ENCODE results near the gene AP1S3.

AP1S3 gene

DNA sequence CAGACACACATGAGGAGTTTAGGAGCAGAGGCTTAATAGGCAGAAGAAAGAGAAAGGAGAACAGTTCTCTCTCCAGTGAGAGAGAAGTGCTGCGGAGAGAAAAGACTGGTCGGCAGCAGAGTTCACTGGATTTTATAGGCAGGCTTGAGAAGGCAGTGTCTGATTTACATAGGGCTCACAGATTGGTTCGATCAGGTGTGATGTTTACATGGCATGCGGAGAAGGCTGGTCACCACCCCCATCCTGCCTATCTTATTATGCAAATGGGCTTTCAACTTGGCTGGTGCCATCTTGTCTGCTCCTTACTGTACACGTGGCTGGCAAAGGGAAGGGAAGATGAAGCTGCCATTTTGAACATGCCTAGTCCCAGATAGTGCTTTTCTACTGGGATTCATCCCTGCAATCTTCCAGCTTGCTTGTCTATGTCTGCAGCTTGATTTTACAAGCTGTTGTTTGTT, 113.4 kb downstream of the AP1S3 start:
- Histone ChIP-seq H3K9ac (ENCODE audit: low read length) (peak overlapping the region; percentile 78), H3K4me1 (ENCODE audit: control insufficient read depth, insufficient read depth, low read length) (peaks cover 33% of the 10 kb centered on the region), H3K27me3 (ENCODE audit: control insufficient read depth, insufficient read depth, low read length) (no peaks in the 10 kb centered on the region), H3K36me3 (ENCODE audit: control insufficient read depth, insufficient read depth, low read length) (peaks cover 15% of the 10 kb centered on the region), H3K9me3 (ENCODE audit: control insufficient read depth, insufficient read depth, low read depth, low read length) (no peaks in the 10 kb centered on the region), H3K4me3 (ENCODE audit: low read depth, low read length) (peak overlapping the region; percentile 55), H3K27ac (ENCODE audit: low read depth, low read length) (peak overlapping the region; percentile 87)

DNA sequence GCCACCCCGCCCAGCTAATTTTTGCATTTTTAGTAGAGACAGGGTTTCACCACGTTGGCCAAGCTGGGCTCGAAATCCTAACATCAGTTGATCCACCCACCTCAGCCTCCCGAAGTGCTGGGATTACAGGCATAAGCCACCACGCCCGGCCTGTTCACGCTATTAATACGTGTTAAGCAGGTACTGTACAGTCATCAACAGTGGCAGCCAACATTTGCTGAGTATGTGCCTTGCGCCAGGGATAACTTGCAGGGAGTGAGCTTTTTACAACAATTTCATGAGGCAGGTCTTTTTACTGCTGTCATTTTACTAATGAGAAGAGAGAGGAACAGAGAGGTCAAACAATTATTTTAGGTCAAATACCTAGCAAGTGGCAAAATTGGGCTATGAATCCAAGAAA, 115.2 kb downstream of the AP1S3 start:
- Histone ChIP-seq H3K4me1 (ENCODE audit: control insufficient read depth, insufficient read depth, low read length) (peaks cover 30% of the 10 kb centered on the region), H3K4me3 (ENCODE audit: low read depth, low read length) (peak overlapping the region; percentile 55), H3K27me3 (ENCODE audit: control insufficient read depth, insufficient read depth, low read length) (no peaks in the 10 kb centered on the region), H3K9me3 (ENCODE audit: control insufficient read depth, insufficient read depth, low read depth, low read length) (peaks cover 2% of the 10 kb centered on the region; the same call in 1 of the 2 replicates), H3K9ac (ENCODE audit: low read length) (peak overlapping the region; percentile 67), H3K27ac (ENCODE audit: low read depth, low read length) (no peak overlapping the region), H3K36me3 (ENCODE audit: control insufficient read depth, insufficient read depth, low read length) (peaks cover 29% of the 10 kb centered on the region)

DNA sequence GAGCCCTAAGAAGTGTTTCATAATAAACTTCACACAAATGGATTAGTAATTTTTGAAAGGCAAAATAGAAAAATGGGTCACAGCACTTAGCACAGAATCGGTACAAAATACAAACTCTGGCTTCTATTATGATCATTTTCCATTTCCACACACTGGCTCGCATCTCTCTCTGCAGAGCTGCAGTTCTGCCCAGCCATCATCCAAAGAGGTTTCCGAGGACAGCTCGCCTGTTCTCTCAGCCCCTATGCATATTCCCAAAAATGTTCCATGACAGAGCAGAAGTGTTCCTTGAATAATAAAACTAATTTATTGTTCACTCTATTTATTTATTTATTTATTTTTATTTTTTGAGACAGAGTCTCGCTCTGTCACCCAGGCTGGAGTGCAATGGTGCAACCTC, 115.6 kb downstream of the AP1S3 start:
- Histone ChIP-seq H3K27me3 (ENCODE audit: control insufficient read depth, insufficient read depth, low read length) (no peaks in the 10 kb centered on the region), H3K9me3 (ENCODE audit: control insufficient read depth, insufficient read depth, low read depth, low read length) (peaks cover 2% of the 10 kb centered on the region), H3K9ac (ENCODE audit: low read length) (no peak overlapping the region), H3K4me1 (ENCODE audit: control insufficient read depth, insufficient read depth, low read length) (peaks cover 26% of the 10 kb centered on the region), H3K27ac (ENCODE audit: low read depth, low read length) (no peak overlapping the region), H3K36me3 (ENCODE audit: control insufficient read depth, insufficient read depth, low read length) (peaks cover 30% of the 10 kb centered on the region), H3K4me3 (ENCODE audit: low read depth, low read length) (no peak overlapping the region)

DNA sequence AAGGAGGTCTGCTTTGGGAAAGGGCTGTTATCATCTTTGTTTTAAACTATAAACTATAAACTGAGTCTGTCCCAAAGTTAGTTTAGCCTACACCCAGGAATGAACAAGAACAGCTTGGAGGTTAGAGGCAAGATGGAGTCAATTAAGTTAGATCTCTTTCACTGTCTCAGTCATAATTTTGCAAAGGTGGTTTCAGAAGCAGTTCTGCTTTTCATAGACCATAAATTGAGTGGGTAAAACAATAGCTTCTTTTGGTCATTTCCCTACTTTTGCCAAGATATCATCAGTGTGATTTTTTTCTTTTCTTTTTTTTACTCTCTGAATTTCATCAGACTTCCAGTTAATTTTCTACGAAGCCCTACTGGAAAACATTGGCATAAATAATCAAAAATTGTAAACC, 117.0 kb downstream of the AP1S3 start:
- no peak overlapping the region for H3K9ac ChIP-seq (ENCODE audit: low read length)
- H3K36me3 ChIP-seq (ENCODE audit: control insufficient read depth, insufficient read depth, low read length): peaks cover 36% of the 10 kb centered on the region
- H3K9me3 ChIP-seq (ENCODE audit: control insufficient read depth, insufficient read depth, low read depth, low read length): peaks cover 6% of the 10 kb centered on the region
- no peak overlapping the region for H3K27ac ChIP-seq (ENCODE audit: low read depth, low read length)
- H3K4me3 ChIP-seq (ENCODE audit: low read depth, low read length): no peak overlapping the region
- H3K27me3 ChIP-seq (ENCODE audit: control insufficient read depth, insufficient read depth, low read length): no peaks in the 10 kb centered on the region
- peaks cover 14% of the 10 kb centered on the region for H3K4me1 ChIP-seq (ENCODE audit: control insufficient read depth, insufficient read depth, low read length)

DNA sequence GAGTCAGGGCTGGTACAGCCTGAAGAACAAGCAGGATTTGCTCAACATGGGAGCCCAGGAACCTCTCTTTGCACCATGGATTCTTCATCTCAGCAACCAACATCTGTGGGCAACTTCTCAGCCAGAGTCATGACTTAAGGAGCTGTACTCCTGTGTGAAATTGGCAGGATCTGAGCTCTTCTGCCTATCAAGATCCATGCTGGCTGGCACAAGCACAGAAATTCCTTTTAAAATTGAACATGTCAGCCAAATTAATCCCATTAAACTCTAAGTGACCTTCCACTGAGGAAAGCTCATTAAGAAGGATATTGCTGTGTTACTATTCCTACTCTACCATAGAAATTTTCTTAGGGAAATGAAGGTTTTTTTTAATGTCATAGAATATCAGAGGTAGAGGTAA, 124.7 kb downstream of the AP1S3 start:
- Histone ChIP-seq H3K27me3 (ENCODE audit: control insufficient read depth, insufficient read depth, low read length) (no peaks in the 10 kb centered on the region), H3K4me3 (ENCODE audit: low read depth, low read length) (no peak overlapping the region), H3K27ac (ENCODE audit: low read depth, low read length) (no peak overlapping the region), H3K9me3 (ENCODE audit: control insufficient read depth, insufficient read depth, low read depth, low read length) (peaks cover 6% of the 10 kb centered on the region), H3K4me1 (ENCODE audit: control insufficient read depth, insufficient read depth, low read length) (no peaks in the 10 kb centered on the region), H3K9ac (ENCODE audit: low read length) (no peak overlapping the region), H3K36me3 (ENCODE audit: control insufficient read depth, insufficient read depth, low read length) (peaks cover 28% of the 10 kb centered on the region)

DNA sequence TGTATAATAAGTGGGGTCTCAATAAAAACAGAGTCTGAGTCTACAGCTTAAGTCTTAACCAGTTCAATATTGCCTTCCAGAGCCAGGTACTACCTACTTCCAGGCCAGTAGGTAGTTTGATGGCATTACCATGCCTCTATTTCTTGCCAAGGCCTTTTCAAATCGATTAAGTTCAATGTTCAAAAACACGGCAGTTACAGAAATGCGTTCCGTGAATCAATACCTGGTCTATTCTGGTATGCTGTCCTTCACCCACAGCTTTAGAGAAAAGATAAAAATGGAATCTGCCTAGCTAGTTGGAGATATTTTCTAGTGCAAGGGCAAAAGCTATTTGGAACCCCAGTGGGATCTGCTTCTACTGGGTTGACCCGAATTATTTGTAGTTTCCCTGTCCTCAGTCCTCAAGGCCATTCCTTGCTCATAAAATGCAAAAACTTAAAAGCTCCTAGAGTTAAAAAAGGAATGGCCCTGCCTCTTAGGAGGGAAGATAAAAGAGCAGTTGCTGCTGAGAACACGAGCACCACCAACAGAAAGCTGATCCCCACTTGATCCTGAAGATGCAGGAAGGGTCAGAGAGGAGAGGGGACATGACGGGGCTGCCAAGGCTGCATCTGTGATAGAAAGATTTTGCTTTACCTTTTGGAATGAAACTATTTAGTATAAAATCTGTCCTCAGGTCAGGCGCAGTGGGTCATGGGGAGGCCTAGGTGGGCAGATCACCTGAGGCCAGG, 125.6 kb downstream of the AP1S3 start:
- Histone ChIP-seq H3K9me3 (ENCODE audit: control insufficient read depth, insufficient read depth, low read depth, low read length) (peaks cover 4% of the 10 kb centered on the region), H3K36me3 (ENCODE audit: control insufficient read depth, insufficient read depth, low read length) (peaks cover 24% of the 10 kb centered on the region), H3K27ac (ENCODE audit: low read depth, low read length) (no peak overlapping the region), H3K27me3 (ENCODE audit: control insufficient read depth, insufficient read depth, low read length) (no peaks in the 10 kb centered on the region), H3K4me1 (ENCODE audit: control insufficient read depth, insufficient read depth, low read length) (no peaks in the 10 kb centered on the region), H3K4me3 (ENCODE audit: low read depth, low read length) (no peak overlapping the region), H3K9ac (ENCODE audit: low read length) (no peak overlapping the region)
